Ishikawa (cell line): ENCODE measurements around the gene KIF18A.

Experiments used
- CEBPB ChIP-seq: IDR thresholded peaks from 2 replicates; pipeline ENCODE4 v1.6.1; 2012
- CREB1 ChIP-seq: IDR thresholded peaks from 2 replicates; pipeline ENCODE4 v1.6.1; 2012; ENCODE audit warnings: low read depth
- EGR1 ChIP-seq: IDR thresholded peaks from 2 replicates; pipeline ENCODE4 v1.6.1; 2012
- EP300 ChIP-seq: IDR thresholded peaks from 2 replicates; pipeline ENCODE4 v1.6.1; 2012; ENCODE audit warnings: borderline replicate concordance
- FOXM1 ChIP-seq: IDR thresholded peaks from 2 replicates; pipeline ENCODE4 v1.6.1; 2012; ENCODE audit warnings: low read depth, borderline replicate concordance
- NFIC ChIP-seq: IDR thresholded peaks from 2 replicates; pipeline ENCODE4 v1.6.1; 2012
- RAD21 ChIP-seq: IDR thresholded peaks from 2 replicates; pipeline ENCODE4 v1.6.1; 2012; ENCODE audit warnings: low read depth
- TAF1 ChIP-seq: IDR thresholded peaks from 2 replicates; pipeline ENCODE4 v1.6.1; 2012; ENCODE audit warnings: low read depth, mild to moderate bottlenecking
- TCF12 ChIP-seq: IDR thresholded peaks from 2 replicates; pipeline ENCODE4 v1.6.1; 2012; ENCODE audit warnings: low read depth
- TEAD4 ChIP-seq: IDR thresholded peaks from 2 replicates; pipeline ENCODE4 v1.6.1; 2012
- YY1 ChIP-seq: IDR thresholded peaks from 2 replicates; pipeline ENCODE4 v1.6.1; 2012; ENCODE audit warnings: low read depth
- TF ChIP-seq, protein P1 (sequence below): IDR thresholded peaks from 2 replicates; pipeline ENCODE4 v1.6.1; 2012; ENCODE audit warnings: low read depth, mild to moderate bottlenecking
- TF ChIP-seq, protein P2 (sequence below): IDR thresholded peaks from 2 replicates; pipeline ENCODE4 v1.6.1; 2012
- TF ChIP-seq, protein P3 (sequence below): IDR thresholded peaks from 2 replicates; pipeline ENCODE4 v1.6.1; 2012

KIF18A gene

DNA sequence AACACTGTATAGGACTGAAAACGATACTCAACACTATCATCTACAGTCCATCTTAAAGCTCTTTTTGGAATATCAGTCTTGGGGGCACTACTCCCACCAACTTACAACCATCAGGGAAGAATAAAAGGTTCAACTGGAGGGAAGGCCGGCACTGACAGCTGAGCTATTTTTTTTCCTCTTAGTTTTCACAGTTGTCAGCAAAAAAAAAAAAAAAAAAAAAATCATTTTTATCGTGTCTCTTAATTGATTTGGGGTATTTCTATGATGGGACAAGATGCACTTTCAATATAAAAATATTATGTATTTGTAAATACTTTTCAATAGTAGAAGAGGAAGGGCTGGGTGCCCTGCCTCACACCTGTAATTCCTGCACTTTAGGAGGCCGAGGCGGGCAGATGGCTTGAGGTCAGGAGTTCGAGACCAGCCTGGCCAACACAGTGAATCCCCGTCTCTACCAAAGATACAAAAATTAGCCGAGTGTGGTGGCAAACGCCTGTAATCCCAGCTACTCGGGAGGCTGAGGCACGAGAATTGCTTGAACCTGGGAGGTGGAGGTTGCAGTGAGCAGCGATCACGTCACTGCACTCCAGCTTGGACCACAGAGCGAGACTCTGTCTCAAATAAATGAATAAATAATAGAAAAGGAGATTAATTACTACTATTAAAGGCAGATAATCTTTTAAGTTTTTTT lies 1.5 kb downstream of the KIF18A start:
- TF ChIP-seq EP300 = no peak
- TF ChIP-seq, protein P1, sequence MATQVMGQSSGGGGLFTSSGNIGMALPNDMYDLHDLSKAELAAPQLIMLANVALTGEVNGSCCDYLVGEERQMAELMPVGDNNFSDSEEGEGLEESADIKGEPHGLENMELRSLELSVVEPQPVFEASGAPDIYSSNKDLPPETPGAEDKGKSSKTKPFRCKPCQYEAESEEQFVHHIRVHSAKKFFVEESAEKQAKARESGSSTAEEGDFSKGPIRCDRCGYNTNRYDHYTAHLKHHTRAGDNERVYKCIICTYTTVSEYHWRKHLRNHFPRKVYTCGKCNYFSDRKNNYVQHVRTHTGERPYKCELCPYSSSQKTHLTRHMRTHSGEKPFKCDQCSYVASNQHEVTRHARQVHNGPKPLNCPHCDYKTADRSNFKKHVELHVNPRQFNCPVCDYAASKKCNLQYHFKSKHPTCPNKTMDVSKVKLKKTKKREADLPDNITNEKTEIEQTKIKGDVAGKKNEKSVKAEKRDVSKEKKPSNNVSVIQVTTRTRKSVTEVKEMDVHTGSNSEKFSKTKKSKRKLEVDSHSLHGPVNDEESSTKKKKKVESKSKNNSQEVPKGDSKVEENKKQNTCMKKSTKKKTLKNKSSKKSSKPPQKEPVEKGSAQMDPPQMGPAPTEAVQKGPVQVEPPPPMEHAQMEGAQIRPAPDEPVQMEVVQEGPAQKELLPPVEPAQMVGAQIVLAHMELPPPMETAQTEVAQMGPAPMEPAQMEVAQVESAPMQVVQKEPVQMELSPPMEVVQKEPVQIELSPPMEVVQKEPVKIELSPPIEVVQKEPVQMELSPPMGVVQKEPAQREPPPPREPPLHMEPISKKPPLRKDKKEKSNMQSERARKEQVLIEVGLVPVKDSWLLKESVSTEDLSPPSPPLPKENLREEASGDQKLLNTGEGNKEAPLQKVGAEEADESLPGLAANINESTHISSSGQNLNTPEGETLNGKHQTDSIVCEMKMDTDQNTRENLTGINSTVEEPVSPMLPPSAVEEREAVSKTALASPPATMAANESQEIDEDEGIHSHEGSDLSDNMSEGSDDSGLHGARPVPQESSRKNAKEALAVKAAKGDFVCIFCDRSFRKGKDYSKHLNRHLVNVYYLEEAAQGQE = no peak
- TF ChIP-seq TEAD4 = no peak
- TF ChIP-seq, protein P2, sequence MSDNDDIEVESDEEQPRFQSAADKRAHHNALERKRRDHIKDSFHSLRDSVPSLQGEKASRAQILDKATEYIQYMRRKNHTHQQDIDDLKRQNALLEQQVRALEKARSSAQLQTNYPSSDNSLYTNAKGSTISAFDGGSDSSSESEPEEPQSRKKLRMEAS = no peak
- no peak for TF ChIP-seq NFIC
- no peak for TF ChIP-seq EGR1
- TF ChIP-seq TAF1 = no peak
- TF ChIP-seq CREB1 = no peak
- no peak for TF ChIP-seq CEBPB
- TF ChIP-seq YY1 = no peak

DNA sequence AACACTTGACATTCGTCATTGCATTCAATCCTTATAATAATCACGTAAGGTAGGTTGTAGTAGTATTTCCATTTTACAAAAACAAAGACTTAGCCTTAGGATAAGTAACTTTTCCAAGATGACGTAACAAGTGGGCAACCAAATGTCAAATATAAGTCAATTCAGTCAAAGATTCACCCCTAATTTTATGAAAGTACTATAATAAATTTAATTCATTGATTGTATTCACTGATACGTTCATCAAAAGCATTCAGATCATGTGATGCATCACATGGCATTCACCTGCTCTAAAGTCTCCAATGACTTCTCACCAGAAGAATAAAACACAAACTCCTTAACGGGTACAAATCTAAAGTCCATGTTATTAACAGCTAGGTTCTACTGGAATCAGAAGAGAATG lies 2.1 kb downstream of the KIF18A start:
- TF ChIP-seq, protein P3, sequence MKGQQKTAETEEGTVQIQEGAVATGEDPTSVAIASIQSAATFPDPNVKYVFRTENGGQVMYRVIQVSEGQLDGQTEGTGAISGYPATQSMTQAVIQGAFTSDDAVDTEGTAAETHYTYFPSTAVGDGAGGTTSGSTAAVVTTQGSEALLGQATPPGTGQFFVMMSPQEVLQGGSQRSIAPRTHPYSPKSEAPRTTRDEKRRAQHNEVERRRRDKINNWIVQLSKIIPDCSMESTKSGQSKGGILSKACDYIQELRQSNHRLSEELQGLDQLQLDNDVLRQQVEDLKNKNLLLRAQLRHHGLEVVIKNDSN = peak; percentile 44
- no peak for TF ChIP-seq RAD21

DNA sequence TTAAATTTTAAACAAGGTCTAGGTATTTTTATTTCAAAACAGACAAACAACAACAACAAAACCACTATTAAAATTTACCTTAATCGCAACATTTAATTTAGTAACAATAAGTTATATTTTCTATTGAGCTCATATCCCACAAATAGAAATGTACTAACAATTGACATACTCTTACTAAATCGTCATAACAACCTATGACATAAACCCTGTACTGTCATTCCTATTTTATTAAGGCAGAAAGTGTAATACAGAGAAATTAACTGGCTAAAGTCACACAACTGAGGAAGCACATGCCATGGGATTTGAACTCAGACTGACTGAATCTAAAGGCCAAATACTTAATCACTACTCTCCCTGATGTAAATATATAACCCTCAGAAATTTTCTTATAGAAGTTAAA lies 3.0 kb downstream of the KIF18A start:
- TF ChIP-seq, protein P3 = no peak
- TF ChIP-seq CREB1 (no peak), RAD21 (no peak), EGR1 (no peak), TCF12 (no peak), YY1 (no peak), NFIC (no peak), CEBPB (no peak), TEAD4 (no peak), FOXM1 (no peak)
- TF ChIP-seq, protein P1 = no peak
- TF ChIP-seq, protein P2 = no peak

DNA sequence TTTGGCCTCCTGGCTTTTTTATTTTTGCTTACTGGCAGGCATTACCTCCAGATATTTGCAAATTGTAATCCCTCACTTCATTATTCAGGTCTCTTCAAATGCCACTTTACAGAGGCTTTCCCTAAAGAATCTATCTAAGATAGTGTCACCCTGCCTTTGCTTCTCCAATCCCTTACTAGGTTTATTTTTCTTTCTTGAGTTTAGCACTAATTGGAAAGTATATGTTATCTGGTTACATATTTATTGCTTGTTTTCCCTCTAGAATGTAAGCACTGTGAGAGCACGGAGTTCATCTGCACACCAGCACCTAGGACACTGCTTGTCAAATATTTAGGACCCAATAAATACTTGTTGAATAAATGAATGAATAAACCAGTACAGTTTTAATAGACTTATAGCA lies 3.5 kb downstream of the KIF18A start:
- TF ChIP-seq TCF12 (no peak), EP300 (no peak), YY1 (no peak), EGR1 (no peak), RAD21 (no peak), NFIC (no peak), CREB1 (no peak)

DNA sequence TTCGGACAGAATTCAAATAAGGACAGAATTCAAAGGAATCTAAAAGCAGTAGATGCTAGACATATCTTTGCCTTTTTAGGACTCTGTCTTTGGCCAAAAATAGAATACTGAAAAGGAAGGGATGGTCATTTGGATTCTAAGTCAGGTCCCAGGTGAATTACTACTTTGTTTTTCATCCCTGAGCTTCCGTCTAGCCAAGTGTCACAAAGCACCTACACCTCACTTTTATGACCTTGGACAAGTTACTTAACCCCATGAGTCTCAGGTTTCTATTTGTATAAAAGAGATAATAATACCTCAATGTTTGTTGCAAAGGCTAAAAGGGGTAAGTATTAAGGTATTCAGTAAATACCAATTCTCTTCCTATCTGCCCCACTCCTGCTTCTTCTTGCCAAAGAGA lies 7.3 kb downstream of the KIF18A start:
- TF ChIP-seq RAD21 = no peak
- TF ChIP-seq, protein P1 = no peak
- no peak for TF ChIP-seq TCF12
- TF ChIP-seq CEBPB = no peak
- no peak for TF ChIP-seq CREB1
